CD14-positive monocyte (primary cell): ENCODE measurements around the gene CASP14. TPM values are rescaled to one million over a fixed set of nuclear protein-coding genes. Genes with fewer than 3 reads are reported as not detected.
A peak's percentile ranks its signal among the peaks of the same experiment; 100 is the strongest.

Source experiments
- DNase-seq, 3 donors: peaks; one replicate each; pipeline ENCODE4 v3.0.0-alpha.2; 2011 to 2022
- H2AFZ ChIP-seq: 2 replicates; pipeline ENCODE4 v1.6.0; 2012; ENCODE audit warnings: mild to moderate bottlenecking, low read depth, low read length, inconsistent platforms; ENCODE audit not compliant: insufficient read depth, poor library complexity, severe bottlenecking
- H3K27ac ChIP-seq, 2 donors: 1 replicate in 1 of 2; 2 replicates in 1 of 2; pipeline ENCODE4 v1.5.1; 2012 to 2013; ENCODE audit warnings: low read length in 2 of 2, control low read depth in 1 of 2, inconsistent platforms in 1 of 2, low read depth in 1 of 2, mild to moderate bottlenecking in 1 of 2
- H3K27me3 ChIP-seq, 2 donors: one replicate each; pipeline versions ENCODE4 v1.6.0 to v1.6.1; 2011 to 2013; ENCODE audit warnings: low read length in 2 of 2; ENCODE audit not compliant: control insufficient read depth in 2 of 2, insufficient read depth in 2 of 2
- H3K36me3 ChIP-seq, 2 donors: replicated peaks in 1 of 2; 1 replicate in 1 of 2; 2 replicates in 1 of 2; pipeline versions ENCODE4 v1.5.1 to v1.6.1; 2012 to 2013; ENCODE audit warnings: low read length in 2 of 2, control low read depth in 1 of 2, inconsistent platforms in 1 of 2, mild to moderate bottlenecking in 1 of 2; ENCODE audit not compliant: insufficient read depth in 2 of 2, control insufficient read depth in 1 of 2
- H3K4me1 ChIP-seq, 2 donors: 1 replicate in 1 of 2; 2 replicates in 1 of 2; pipeline versions ENCODE4 v1.5.1 to v1.6.1; 2012 to 2013; ENCODE audit warnings: low read length in 2 of 2, control low read depth in 1 of 2, inconsistent platforms in 1 of 2, mild to moderate bottlenecking in 1 of 2, moderate library complexity in 1 of 2; ENCODE audit not compliant: insufficient read depth in 2 of 2, control insufficient read depth in 1 of 2
- H3K4me2 ChIP-seq: replicated peaks from 2 replicates; pipeline ENCODE3; 2012; ENCODE audit warnings: low read length, moderate library complexity, mild to moderate bottlenecking; ENCODE audit not compliant: poor library complexity, severe bottlenecking; ENCODE audit errors: extremely low read depth
- H3K4me3 ChIP-seq, 3 experiments: fragments of 200-600 bp in 1 of 3; sonication (generic) in 1 of 3; replicated peaks in 1 of 3; 1 replicate in 2 of 3; 2 replicates in 1 of 3; pipeline ENCODE4 v1.5.1; 2011 to 2013; ENCODE audit warnings: low read length in 3 of 3, mild to moderate bottlenecking in 3 of 3, control low read depth in 2 of 3, low read depth in 2 of 3, inconsistent platforms in 1 of 3, moderate library complexity in 1 of 3
- H3K79me2 ChIP-seq: 2 replicates; pipeline ENCODE4 v1.6.0; 2012; ENCODE audit warnings: mild to moderate bottlenecking, control low read depth, inconsistent platforms, low read length, moderate library complexity; ENCODE audit not compliant: insufficient read depth
- H3K9ac ChIP-seq: 2 replicates; pipeline ENCODE4 v1.6.0; 2017; ENCODE audit warnings: low read length, mild to moderate bottlenecking; ENCODE audit not compliant: insufficient read depth, poor library complexity, severe bottlenecking
- H3K9me3 ChIP-seq, 2 donors: replicated peaks in 1 of 2; 1 replicate in 1 of 2; 2 replicates in 1 of 2; pipeline versions ENCODE4 v1.5.1 to v1.6.1; 2012 to 2013; ENCODE audit warnings: low read length in 2 of 2, control low read depth in 1 of 2; ENCODE audit not compliant: control insufficient read depth in 1 of 2, insufficient read depth in 1 of 2
- H4K20me1 ChIP-seq: 2 replicates; pipeline ENCODE4 v1.6.0; 2012; ENCODE audit warnings: mild to moderate bottlenecking, low read length, control low read depth, moderate library complexity; ENCODE audit not compliant: insufficient read depth
- H3K27ac Mint-ChIP-seq, 7 donors: one replicate each; pipeline ENCODE4 v1.8.0; 2020; ENCODE audit warnings: mild to moderate bottlenecking in 7 of 7, mixed read lengths in 7 of 7, moderate library complexity in 6 of 7, inconsistent platforms in 2 of 7
- H3K27me3 Mint-ChIP-seq, 3 donors: one replicate each; pipeline ENCODE4 v1.8.0; 2021 to 2022; ENCODE audit warnings: low read depth in 3 of 3, mild to moderate bottlenecking in 3 of 3, mixed read lengths in 3 of 3, moderate library complexity in 3 of 3, inconsistent platforms in 1 of 3
- H3K36me3 Mint-ChIP-seq, 2 donors: one replicate each; pipeline ENCODE4 v1.8.0; 2020; ENCODE audit warnings: mixed read lengths in 2 of 2, inconsistent platforms in 1 of 2, mild to moderate bottlenecking in 1 of 2
- H3K4me1 Mint-ChIP-seq: one replicate; pipeline ENCODE4 v1.8.0; 2020; ENCODE audit warnings: mild to moderate bottlenecking, mixed read lengths
- H3K4me3 Mint-ChIP-seq, 2 donors: one replicate each; pipeline ENCODE4 v1.8.0; 2020; ENCODE audit warnings: mild to moderate bottlenecking in 2 of 2, mixed read lengths in 2 of 2, moderate library complexity in 1 of 2
- H3K9me3 Mint-ChIP-seq, 7 donors: one replicate each; pipeline ENCODE4 v1.8.0; 2020 to 2022; ENCODE audit warnings: mixed read lengths in 7 of 7, mild to moderate bottlenecking in 6 of 7, moderate library complexity in 6 of 7, inconsistent platforms in 2 of 7
- CTCF ChIP-seq: fragments of 200-600 bp; IDR thresholded peaks from one replicate; pipeline ENCODE4 v1.8.0; 2022; ENCODE audit warnings: antibody characterized with exemption, mild to moderate bottlenecking
- WGBS: methylation state at CpG from one replicate; pipeline ENCODE4 v1.1.5; 2013; ENCODE audit warnings: missing lambda C conversion rate; ENCODE audit not compliant: insufficient coverage; 5-methylcytosine and 5-hydroxymethylcytosine counted together
- intact Hi-C, 2 donors: fragments of 100-400 bp; cut with micrococcal nuclease; formaldehyde crosslinking; loops; one replicate each; pipeline versions ENCODE4 v1.15.0 to v1.15.1; 2023
- polyA plus RNA-seq, 3 donors: library from polyadenylated mRNA; depleted of rRNA in 1 of 3; unstranded in 2 of 3; stranded (reverse) in 1 of 3; fragments of 300-500 nt in 2 of 3; fragments of >200 nt in 1 of 3; fragmentation: Illumina TruSeq in 2 of 3; gene quantifications; 1 replicate in 2 of 3; 2 replicates in 1 of 3; pipeline ENCODE4 v1.2.3, GENCODE V29; 2012 to 2021

The CASP14 gene
- polyA plus RNA-seq, 3 donors, result not detected

- H3K4me3 ChIP-seq, result no peak overlapping the region
- no peaks in the 10 kb centered on the region for H3K9me3 ChIP-seq
- H3K4me2 ChIP-seq, result no peak overlapping the region
- H3K79me2 ChIP-seq, result no peaks in the 10 kb centered on the region
- Mint-ChIP-seq H3K4me3 (no peak overlapping the region), H3K4me1 (peaks cover 12% of the 10 kb centered on the region), H3K27me3 (peaks cover 7 to 10% (median 9%) of the 10 kb centered on the region in 3 donors), H3K9me3 (peaks cover 0 to 4% (median 0%) of the 10 kb centered on the region in 7 donors), H3K27ac (no peak overlapping the region), H3K36me3 (no peaks in the 10 kb centered on the region)
- no peaks in the 10 kb centered on the region for H3K27me3 ChIP-seq
- peak; percentile 58 to 72 (median 63) for DNase-seq
- no peaks in the 10 kb centered on the region for H3K36me3 ChIP-seq
- H3K27ac ChIP-seq, result no peak overlapping the region
- intact Hi-C loops, result loop anchor here in 1 of 2 donors (2.0 kb wide), 1 partner anchor 465 kb away; no protein-coding TSS in a partner anchor
- 41% methylated on average over 9 of the region's 13 CpGs for WGBS
- no peak overlapping the region for H3K9ac ChIP-seq
- H3K4me1 ChIP-seq, result peaks cover 0 to 11% of the 10 kb centered on the region in 2 donors
- peak; percentile 79 for TF ChIP-seq CTCF
- H2AFZ ChIP-seq, result peak overlapping the region; percentile 46
- no peaks in the 10 kb centered on the region for H4K20me1 ChIP-seq
Measured at GRCh38 chr19:15091918-15092753, 42.9 kb downstream of the CASP14 start.

GRCh38 chr19:15093001-15093400, 43.7 kb downstream of the CASP14 start:
- H3K9me3 ChIP-seq, result no peaks in the 10 kb centered on the region
- Mint-ChIP-seq H3K27me3 (peaks cover 4 to 8% (median 6%) of the 10 kb centered on the region in 3 donors), H3K4me3 (no peak overlapping the region), H3K36me3 (no peaks in the 10 kb centered on the region), H3K4me1 (peaks cover 12% of the 10 kb centered on the region), H3K27ac (no peak overlapping the region), H3K9me3 (peaks cover 0 to 4% (median 0%) of the 10 kb centered on the region in 7 donors)
- no peak overlapping the region for H2AFZ ChIP-seq
- intact Hi-C loops, result loop anchor here in 1 of 2 donors (2.0 kb wide), 1 partner anchor 464 kb away; no protein-coding TSS in a partner anchor
- H3K36me3 ChIP-seq, result no peaks in the 10 kb centered on the region
- DNase-seq, result no peak
- no peaks in the 10 kb centered on the region for H3K27me3 ChIP-seq
- H4K20me1 ChIP-seq, result no peaks in the 10 kb centered on the region
- H3K27ac ChIP-seq, result no peak overlapping the region
- no peaks in the 10 kb centered on the region for H3K79me2 ChIP-seq
- H3K4me1 ChIP-seq, result peaks cover 0 to 11% of the 10 kb centered on the region in 2 donors
- no peak overlapping the region for H3K4me3 ChIP-seq
- H3K9ac ChIP-seq, result no peak overlapping the region
- no CpG with 5 or more reads among the region's 2 CpGs for WGBS
- no peak for TF ChIP-seq CTCF
- no peak overlapping the region for H3K4me2 ChIP-seq
